Gastroesophageal sphincter (tissue), 3 donors: ENCODE data around the gene FNDC3B.

ENCODE experiments used
- POLR2A ChIP-seq, 2 donors: fragments of 450-650 bp; IDR thresholded peaks; one replicate each; pipeline ENCODE4 v1.6.1; 2017; ENCODE audit warnings: antibody characterized with exemption in 2 of 2, mild to moderate bottlenecking in 2 of 2, moderate library complexity in 1 of 2
- POLR2AphosphoS5 ChIP-seq: sonication (generic); formaldehyde crosslinking; IDR thresholded peaks from one replicate; pipeline ENCODE4 v1.6.1; 2017; ENCODE audit warnings: antibody characterized with exemption
- TF ChIP-seq, protein P1 (sequence below), 4 experiments: fragments of 200-600 bp in 2 of 4; fragments of 450-650 bp in 2 of 4; sonication (generic) in 1 of 4; IDR thresholded peaks; one replicate each; pipeline ENCODE4 v1.5.1; 2017 to 2019; ENCODE audit warnings: antibody characterized with exemption in 4 of 4, mild to moderate bottlenecking in 2 of 4, moderate library complexity in 2 of 4

DNA sequence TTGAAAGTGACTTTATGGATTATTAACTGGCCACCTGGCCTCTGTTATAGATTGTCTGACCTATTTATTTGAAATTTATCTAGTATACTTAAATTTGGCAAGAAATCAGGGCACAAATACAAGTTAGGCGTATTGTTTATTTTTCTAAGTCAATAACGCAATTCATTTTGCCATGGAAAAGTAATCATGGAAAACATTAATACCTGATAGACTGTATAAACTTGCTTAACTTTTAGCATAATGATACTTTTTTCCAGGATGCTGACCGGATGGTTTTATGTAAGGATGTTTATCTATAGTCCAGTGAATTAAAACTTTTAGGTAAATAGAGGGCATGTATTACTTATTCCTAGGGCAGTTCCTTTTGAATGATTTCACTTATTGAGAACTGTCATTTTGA, 20.2 kb downstream of the FNDC3B start:
- TF ChIP-seq, protein P1, sequence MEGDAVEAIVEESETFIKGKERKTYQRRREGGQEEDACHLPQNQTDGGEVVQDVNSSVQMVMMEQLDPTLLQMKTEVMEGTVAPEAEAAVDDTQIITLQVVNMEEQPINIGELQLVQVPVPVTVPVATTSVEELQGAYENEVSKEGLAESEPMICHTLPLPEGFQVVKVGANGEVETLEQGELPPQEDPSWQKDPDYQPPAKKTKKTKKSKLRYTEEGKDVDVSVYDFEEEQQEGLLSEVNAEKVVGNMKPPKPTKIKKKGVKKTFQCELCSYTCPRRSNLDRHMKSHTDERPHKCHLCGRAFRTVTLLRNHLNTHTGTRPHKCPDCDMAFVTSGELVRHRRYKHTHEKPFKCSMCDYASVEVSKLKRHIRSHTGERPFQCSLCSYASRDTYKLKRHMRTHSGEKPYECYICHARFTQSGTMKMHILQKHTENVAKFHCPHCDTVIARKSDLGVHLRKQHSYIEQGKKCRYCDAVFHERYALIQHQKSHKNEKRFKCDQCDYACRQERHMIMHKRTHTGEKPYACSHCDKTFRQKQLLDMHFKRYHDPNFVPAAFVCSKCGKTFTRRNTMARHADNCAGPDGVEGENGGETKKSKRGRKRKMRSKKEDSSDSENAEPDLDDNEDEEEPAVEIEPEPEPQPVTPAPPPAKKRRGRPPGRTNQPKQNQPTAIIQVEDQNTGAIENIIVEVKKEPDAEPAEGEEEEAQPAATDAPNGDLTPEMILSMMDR (IDR thresholded peaks at IDR 0.05): no peak
- TF ChIP-seq POLR2AphosphoS5 (no peak), POLR2A (IDR thresholded peaks at IDR 0.05) (no peak)
